Activated gamma-delta T cell treated with Interleukin-2 at 50 U/mL for 16 hours (primary cell): Measurements from ENCODE around the gene RNF224.

Source experiments
- DNase-seq: peaks from one replicate; pipeline ENCODE4 v3.0.0-alpha.2; 2020

Gene RNF224

GRCh38 chr9:137227054-137227852 lies at the start of gene RNF224:
TSS of gene RNF224 (plus strand) at chr9:137227502. CDS start at chr9:137228336, 834 bp downstream.
- peak; percentile 82 for DNase-seq

GRCh38 chr9:137178201-137178938 lies 48.9 kb upstream of the RNF224 start:
- no peak for DNase-seq

- DNase-seq: no peak
Measured at GRCh38 chr9:137178939-137179630, 48.2 kb upstream of the RNF224 start.

GRCh38 chr9:137179761-137180160 lies 47.5 kb upstream of the RNF224 start:
- no peak for DNase-seq

GRCh38 chr9:137180491-137180890 lies 46.8 kb upstream of the RNF224 start:
- DNase-seq: no peak

- DNase-seq: no peak
Measured at GRCh38 chr9:137181680-137182079, 45.6 kb upstream of the RNF224 start.

- DNase-seq: no peak
Measured at GRCh38 chr9:137182836-137183235, 44.5 kb upstream of the RNF224 start.

- no peak for DNase-seq
Measured at GRCh38 chr9:137183980-137184595, 43.2 kb upstream of the RNF224 start.

- no peak for DNase-seq
Measured at GRCh38 chr9:137184881-137185660, 42.2 kb upstream of the RNF224 start.

- no peak for DNase-seq
Measured at GRCh38 chr9:137185921-137186320, 41.4 kb upstream of the RNF224 start.

GRCh38 chr9:137186385-137186784 lies 40.9 kb upstream of the RNF224 start:
- DNase-seq: no peak

GRCh38 chr9:137187386-137187785 lies 39.9 kb upstream of the RNF224 start:
- DNase-seq: no peak

GRCh38 chr9:137188086-137188489 lies 39.2 kb upstream of the RNF224 start:
- DNase-seq: no peak

- peak; percentile 90 for DNase-seq
Measured at GRCh38 chr9:137188490-137189296, 38.6 kb upstream of the RNF224 start, which contains the start of the genes ANAPC2 and SSNA1. TSS of gene ANAPC2 (minus strand) at chr9:137188560. CDS start at chr9:137188532, 28 bp downstream. TSS of gene SSNA1 (plus strand) at chr9:137188676. CDS start at chr9:137188727, 51 bp downstream.

- no peak for DNase-seq
Measured at GRCh38 chr9:137189297-137190295, 37.7 kb upstream of the RNF224 start.

- DNase-seq: no peak
Measured at GRCh38 chr9:137190315-137190856, 36.9 kb upstream of the RNF224 start.

GRCh38 chr9:137191245-137191644 lies 36.1 kb upstream of the RNF224 start:
- no peak for DNase-seq

GRCh38 chr9:137191691-137192447 lies 35.4 kb upstream of the RNF224 start:
- no peak for DNase-seq

GRCh38 chr9:137192448-137192780 lies 34.9 kb upstream of the RNF224 start:
- DNase-seq: no peak
